GM18867 (cell line): ENCODE data around the gene LBHD1.
"Not testable (repeated sequence)": the region's sequence is repeated elsewhere in the genome, so short reads cannot be mapped to it uniquely, and the experiment has no call there.

Experiments
- ATAC-seq: cut with Tn5 transposase; IDR thresholded peaks from one replicate; pipeline ENCODE4 v1.9.1; 2021; ENCODE audit warnings: mild to moderate bottlenecking, moderate library complexity; ENCODE audit not compliant: unreplicated experiment

The LBHD1 gene

DNA sequence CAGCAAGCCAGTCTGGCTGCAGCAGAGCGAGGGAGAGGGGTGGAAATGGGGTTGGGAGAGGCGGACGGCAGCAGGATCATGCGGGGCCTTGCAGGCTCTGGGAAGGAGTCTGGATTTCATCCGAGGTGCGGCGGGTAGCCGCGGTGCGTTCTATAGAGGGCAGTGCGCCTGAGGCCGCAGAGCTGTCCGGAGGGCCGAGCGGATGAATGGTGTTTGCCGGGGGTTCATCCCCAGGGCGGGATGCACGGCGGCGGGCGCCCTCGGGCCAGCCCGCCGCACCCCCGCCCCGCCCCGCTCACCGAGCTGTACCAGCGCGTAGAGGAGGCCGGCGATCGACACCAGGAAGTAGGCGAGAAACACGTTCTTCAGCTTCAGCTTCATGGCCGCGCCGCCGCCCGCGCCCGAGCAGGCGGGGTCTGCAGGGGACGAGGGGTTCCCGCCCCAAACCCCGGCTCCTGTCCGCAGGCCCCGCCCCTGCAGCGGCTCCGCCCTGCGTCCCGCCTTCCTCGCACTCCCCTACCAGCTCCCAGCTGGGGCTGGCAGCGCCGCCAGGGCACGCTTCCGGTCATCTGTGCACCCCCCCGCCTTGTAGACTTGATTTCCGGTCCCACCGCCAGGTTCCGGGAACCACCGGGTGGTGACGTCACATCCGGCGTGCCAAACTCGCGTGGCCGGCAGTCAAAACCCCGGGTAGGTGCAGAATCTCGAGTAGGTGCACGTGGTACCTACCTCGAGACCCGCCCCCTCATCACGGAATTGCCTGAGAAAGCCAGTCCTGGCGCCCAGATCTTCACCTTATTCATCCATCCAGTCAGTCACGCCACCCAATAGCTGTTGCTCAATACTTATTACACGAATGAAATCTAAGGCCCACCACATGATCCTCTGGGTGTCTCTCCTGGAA lies 50.2 kb downstream of the LBHD1 start, which contains the start of gene B3GAT3:
Gene B3GAT3, minus strand, starts transcription at position 420 of the 904 bp plus-strand sequence. Its CDS starts 39 bp downstream, at position 381.
- peak; percentile 92 for ATAC-seq

DNA sequence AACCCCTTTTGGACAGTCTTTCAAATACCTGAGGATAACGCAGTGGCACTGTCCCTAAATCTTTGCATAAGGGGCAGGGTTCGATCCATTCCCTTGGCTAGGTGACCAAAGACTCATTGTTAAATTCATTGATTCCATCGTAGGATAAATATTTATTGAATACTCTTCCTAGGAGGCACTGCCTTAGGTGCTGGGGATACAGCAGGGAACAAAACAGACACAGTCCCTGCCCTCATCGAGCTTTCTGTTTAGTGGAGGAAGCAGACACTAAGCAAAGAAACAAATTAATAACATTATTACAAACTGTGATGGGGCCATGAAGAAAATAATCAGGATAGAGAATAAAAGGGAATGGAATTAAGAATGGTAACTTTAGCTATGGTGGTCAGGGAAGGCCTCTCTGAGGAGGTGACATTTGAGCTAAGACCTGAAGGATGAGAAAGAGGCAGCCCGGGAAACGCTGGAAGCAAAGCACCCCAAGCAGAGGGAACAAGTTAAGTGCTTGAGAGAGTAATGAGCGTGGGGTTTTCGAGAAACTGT lies 51.0 kb downstream of the LBHD1 start:
- no peak for ATAC-seq

DNA sequence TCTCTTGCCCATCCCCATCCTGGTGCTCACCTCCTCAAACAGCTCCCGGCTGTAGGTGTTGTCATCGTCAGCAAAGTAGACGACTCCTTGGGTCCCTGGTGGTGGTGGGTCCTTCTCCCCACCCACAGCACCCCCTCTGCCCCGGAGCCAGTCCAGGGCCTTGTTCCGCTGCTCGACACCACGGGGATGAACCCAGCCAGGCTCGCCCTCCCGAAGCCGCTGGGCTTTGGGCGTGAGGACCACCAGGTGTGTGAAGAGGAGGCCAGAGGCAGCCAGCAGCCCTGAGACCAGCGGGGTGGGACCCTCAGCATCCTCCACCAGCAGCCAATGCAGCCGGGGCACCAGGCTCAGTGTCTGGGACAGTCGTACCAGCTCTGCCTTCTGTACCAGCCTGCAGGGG lies 55.1 kb downstream of the LBHD1 start:
- not testable (repeated sequence) for ATAC-seq

GRCh38 chr11:62615521-62615920 lies 56.5 kb downstream of the LBHD1 start:
- ATAC-seq, result no peak

- no peak for ATAC-seq
Measured at GRCh38 chr11:62614275-62614674, 57.8 kb downstream of the LBHD1 start.

DNA sequence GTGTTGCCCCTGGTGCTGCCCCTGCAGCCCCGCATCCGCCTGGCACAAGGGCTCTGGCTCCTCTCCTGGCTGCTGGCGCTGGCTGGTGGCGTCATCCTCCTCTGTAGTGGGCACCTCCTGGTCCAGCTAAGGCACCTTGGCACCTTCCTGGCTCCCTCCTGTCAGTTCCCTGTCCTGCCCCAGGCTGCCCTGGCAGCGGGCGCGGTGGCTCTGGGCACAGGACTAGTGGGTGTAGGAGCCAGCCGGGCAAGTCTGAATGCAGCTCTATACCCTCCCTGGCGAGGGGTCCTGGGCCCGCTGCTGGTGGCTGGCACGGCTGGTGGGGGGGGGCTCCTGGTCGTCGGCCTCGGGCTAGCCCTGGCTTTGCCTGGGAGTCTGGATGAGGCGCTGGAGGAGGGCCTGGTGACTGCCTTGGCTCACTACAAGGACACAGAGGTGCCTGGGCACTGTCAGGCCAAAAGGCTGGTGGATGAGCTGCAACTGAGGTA lies 58.7 kb downstream of the LBHD1 start:
- ATAC-seq, result no peak
